ENCODE measurements around the gene RBM41.
"Not testable (repeated sequence)": the region's sequence is repeated elsewhere in the genome, so short reads cannot be mapped to it uniquely, and the experiment has no call there.

- not testable (repeated sequence) for TF ChIP-seq CTCF (IDR thresholded peaks at IDR 0.05; ENCODE audit: poor library complexity); EZH2 (IDR thresholded peaks at IDR 0.05; ENCODE audit: borderline replicate concordance)
These were observed 37.2 kb upstream of the RBM41 start for GRCh38 chrX:107155621-107156430.

All from hepatocyte (in vitro differentiated cells).